ENCODE data around the gene RASGRP3.

Gene RASGRP3

DNA sequence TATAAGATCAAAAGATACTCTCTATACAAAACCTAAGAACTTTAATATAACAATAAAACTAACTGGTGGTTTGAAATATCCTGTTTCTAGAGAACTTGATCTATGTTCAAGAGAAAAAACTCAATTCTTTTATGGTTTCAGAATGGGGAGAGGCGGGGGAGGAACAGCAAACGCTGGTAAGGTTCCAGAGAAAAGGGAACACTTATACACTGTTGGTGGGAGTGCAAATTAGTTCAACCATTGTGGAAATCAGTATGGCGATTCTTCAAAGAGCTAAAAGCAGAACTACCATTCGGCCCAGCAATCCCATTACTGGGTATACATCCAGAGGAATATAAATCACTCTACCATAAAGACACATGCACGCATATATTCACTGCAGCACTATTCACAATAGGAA, 105.4 kb downstream of the RASGRP3 start:
- no peak overlapping the region for H3K9ac ChIP-seq (ENCODE audit: low read depth, low read length)
- H3K9me3 ChIP-seq (ENCODE audit: control insufficient read depth, insufficient read depth, low read length): no peaks in the 10 kb centered on the region
- peaks cover 5% of the 10 kb centered on the region; the same call in 1 of the 2 replicates for H3K36me3 ChIP-seq (ENCODE audit: insufficient read depth, low read length)
- H3K4me1 ChIP-seq (ENCODE audit: insufficient read depth, low read length): peaks cover 19% of the 10 kb centered on the region; the same call in 1 of the 2 replicates

- H3K9me3 ChIP-seq (ENCODE audit: control insufficient read depth, insufficient read depth, low read length): no peaks in the 10 kb centered on the region
- H3K9ac ChIP-seq (ENCODE audit: low read depth, low read length): no peak overlapping the region
- peaks cover 5% of the 10 kb centered on the region; the same call in 1 of the 2 replicates for H3K36me3 ChIP-seq (ENCODE audit: insufficient read depth, low read length)
- peaks cover 11% of the 10 kb centered on the region; the same call in 1 of the 2 replicates for H3K4me1 ChIP-seq (ENCODE audit: insufficient read depth, low read length)
Measured at GRCh38 chr2:33583194-33583938, 106.9 kb downstream of the RASGRP3 start.

GRCh38 chr2:33586766-33587165, 110.3 kb downstream of the RASGRP3 start:
- peaks cover 7% of the 10 kb centered on the region; the same call in 1 of the 2 replicates for H3K4me1 ChIP-seq (ENCODE audit: insufficient read depth, low read length)
- H3K36me3 ChIP-seq (ENCODE audit: insufficient read depth, low read length): peaks cover 5% of the 10 kb centered on the region; the same call in 1 of the 2 replicates
- H3K9ac ChIP-seq (ENCODE audit: low read depth, low read length): no peak overlapping the region
- no peaks in the 10 kb centered on the region for H3K9me3 ChIP-seq (ENCODE audit: control insufficient read depth, insufficient read depth, low read length)

DNA sequence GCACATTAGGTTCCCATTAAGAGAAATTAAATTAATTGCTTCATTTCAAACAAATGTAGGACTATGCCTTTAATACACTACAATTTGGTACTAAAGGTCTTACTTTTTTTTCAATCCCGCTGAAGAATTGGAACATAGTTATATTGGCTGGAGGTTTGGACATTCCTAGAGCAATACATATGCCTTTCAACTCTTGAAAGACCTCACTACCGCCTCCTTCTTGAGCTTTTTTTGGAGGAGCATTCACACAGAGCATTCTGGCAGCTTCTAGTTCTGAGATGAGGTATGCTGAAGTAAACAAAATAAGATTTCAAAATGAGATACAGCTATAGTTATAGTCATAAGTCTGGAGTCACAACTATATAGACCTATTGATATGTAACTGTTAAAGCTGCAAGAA, 111.8 kb downstream of the RASGRP3 start:
- peaks cover 7% of the 10 kb centered on the region; the same call in 1 of the 2 replicates for H3K4me1 ChIP-seq (ENCODE audit: insufficient read depth, low read length)
- H3K9me3 ChIP-seq (ENCODE audit: control insufficient read depth, insufficient read depth, low read length): no peaks in the 10 kb centered on the region
- H3K36me3 ChIP-seq (ENCODE audit: insufficient read depth, low read length): peaks cover 5% of the 10 kb centered on the region; the same call in 1 of the 2 replicates
- no peak overlapping the region for H3K9ac ChIP-seq (ENCODE audit: low read depth, low read length)

DNA sequence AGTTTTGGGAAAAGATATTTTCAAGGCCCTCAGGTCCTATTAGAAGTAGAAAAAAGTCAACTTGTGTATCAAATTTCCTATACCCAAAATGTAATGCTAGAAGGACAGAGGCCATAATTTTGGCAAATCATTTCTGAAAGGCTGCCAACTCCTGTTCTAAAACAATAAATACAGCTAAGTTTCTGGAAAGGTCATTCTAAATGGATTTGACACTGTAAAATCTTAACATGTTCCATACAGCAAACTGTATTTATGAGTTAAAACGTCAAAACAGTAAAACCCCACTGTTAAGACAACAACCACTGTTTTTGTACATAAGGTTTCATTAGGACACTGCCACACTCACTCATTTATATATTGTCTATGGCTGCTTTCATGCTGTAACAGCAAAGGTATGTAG, 113.0 kb downstream of the RASGRP3 start:
- H3K36me3 ChIP-seq (ENCODE audit: insufficient read depth, low read length): peaks cover 4% of the 10 kb centered on the region; the same call in 1 of the 2 replicates
- no peak overlapping the region for H3K9ac ChIP-seq (ENCODE audit: low read depth, low read length)
- H3K9me3 ChIP-seq (ENCODE audit: control insufficient read depth, insufficient read depth, low read length): no peaks in the 10 kb centered on the region
- peaks cover under 1% of the 10 kb centered on the region; the same call in 1 of the 2 replicates for H3K4me1 ChIP-seq (ENCODE audit: insufficient read depth, low read length)

DNA sequence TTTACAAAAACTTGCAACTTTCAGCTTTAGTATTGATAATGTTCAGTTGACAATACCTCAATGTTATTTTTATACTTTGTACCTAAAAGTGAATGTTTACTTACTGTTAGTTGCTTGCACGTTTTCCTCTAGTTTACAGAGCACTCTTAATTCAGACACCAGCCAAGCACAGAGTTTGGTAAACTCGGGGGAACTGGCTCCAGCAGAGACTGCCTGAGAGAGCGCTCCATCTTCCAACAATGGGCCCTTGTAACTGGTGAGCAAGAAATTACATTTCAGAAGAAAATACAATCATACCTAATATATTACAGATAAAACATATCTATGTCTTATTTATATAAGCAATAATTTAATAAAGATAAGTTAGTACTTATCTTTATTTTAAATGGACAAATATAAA, 118.9 kb downstream of the RASGRP3 start:
- Histone ChIP-seq H3K9ac (ENCODE audit: low read depth, low read length) (no peak overlapping the region), H3K9me3 (ENCODE audit: control insufficient read depth, insufficient read depth, low read length) (no peaks in the 10 kb centered on the region), H3K36me3 (ENCODE audit: insufficient read depth, low read length) (no peaks in the 10 kb centered on the region; the same call in 1 of the 2 replicates), H3K4me1 (ENCODE audit: insufficient read depth, low read length) (no peaks in the 10 kb centered on the region; the same call in 1 of the 2 replicates)

DNA sequence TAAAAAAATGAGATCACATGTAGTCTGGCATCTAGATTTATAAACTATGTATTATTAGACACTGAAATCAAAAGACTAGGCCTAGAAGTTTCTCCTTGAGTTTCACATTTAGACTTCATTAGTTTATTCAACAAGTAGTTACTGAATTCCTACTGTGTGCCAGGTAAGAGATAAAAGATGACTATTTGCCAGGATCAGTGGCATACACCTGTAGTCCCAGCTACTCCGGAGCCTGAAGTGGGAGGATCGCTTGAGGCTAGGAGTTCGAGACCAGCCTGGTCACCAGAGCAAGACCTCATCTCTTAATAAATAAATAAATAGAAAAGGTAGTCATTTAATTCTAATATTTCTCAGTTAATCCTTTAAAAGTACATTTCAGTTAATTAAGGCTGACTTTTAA, 120.6 kb downstream of the RASGRP3 start:
- Histone ChIP-seq H3K36me3 (ENCODE audit: insufficient read depth, low read length) (no peaks in the 10 kb centered on the region; the same call in 1 of the 2 replicates), H3K9ac (ENCODE audit: low read depth, low read length) (no peak overlapping the region), H3K9me3 (ENCODE audit: control insufficient read depth, insufficient read depth, low read length) (no peaks in the 10 kb centered on the region), H3K4me1 (ENCODE audit: insufficient read depth, low read length) (no peaks in the 10 kb centered on the region; the same call in 1 of the 2 replicates)

DNA sequence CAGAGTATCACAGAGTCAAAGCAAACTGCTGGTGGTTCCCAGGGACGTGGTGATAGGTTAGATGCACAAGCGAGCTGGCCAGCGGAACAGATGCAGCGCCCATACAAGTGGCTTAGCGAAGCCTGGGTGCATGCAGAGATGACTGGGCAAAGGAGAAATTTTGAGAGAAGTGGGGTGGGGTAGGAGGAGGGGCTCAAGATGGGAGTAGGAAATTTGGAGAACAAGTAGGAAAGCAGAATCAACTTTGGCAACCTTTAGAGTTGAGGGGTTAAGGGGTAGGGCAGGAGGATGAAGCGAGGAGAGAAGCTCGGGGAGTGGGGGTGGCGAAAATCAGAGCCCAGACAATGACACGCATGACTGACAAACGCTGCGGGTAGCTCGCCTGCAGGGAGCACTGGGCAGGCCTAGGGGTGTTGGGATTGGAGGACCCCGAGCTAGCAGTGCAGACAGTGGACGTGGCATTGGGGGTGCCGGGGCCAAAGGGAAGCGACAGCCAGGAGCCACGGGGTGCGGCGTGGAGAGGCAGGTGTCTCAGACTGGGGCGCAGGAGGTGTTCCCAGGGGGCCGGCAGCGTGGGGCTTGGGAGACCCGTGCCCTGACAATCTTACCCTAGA, 122.2 kb downstream of the RASGRP3 start:
- H3K36me3 ChIP-seq (ENCODE audit: insufficient read depth, low read length): no peaks in the 10 kb centered on the region
- H3K9me3 ChIP-seq (ENCODE audit: control insufficient read depth, insufficient read depth, low read length): no peaks in the 10 kb centered on the region
- peak overlapping the region; percentile 75 for H3K9ac ChIP-seq (ENCODE audit: low read depth, low read length)
- H3K4me1 ChIP-seq (ENCODE audit: insufficient read depth, low read length): peaks cover 9% of the 10 kb centered on the region

GRCh38 chr2:33599175-33599942, 122.9 kb downstream of the RASGRP3 start, which contains the start of gene FAM98A:
Gene FAM98A, minus strand, starts transcription at chr2:33599299. Its CDS starts 78 bp downstream, at chr2:33599221.
- H3K4me1 ChIP-seq (ENCODE audit: insufficient read depth, low read length): peaks cover 12% of the 10 kb centered on the region
- H3K9ac ChIP-seq (ENCODE audit: low read depth, low read length): peak within 1 kb of the TSS; percentile 75
- H3K36me3 ChIP-seq (ENCODE audit: insufficient read depth, low read length): no peaks in the 10 kb centered on the region

DNA sequence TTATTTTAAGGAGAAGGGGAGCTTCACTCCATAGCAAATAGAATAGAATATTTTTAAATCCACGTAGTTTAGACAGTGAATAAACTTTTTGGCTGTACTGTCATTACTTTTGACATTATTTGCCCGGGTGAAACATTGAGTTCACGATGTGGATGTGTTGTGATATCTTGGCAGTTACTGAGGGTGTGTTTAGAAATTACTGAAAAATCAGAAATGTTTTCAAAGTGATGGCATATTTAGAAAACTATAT, 123.4 kb downstream of the RASGRP3 start:
- peak overlapping the region; percentile 75 for H3K9ac ChIP-seq (ENCODE audit: low read depth, low read length)
- peaks cover 17% of the 10 kb centered on the region for H3K4me1 ChIP-seq (ENCODE audit: insufficient read depth, low read length)
- H3K9me3 ChIP-seq (ENCODE audit: control insufficient read depth, insufficient read depth, low read length): no peaks in the 10 kb centered on the region
- no peaks in the 10 kb centered on the region for H3K36me3 ChIP-seq (ENCODE audit: insufficient read depth, low read length)

More at GRCh38 chr2:33599175-33599942, 122.9 kb downstream of the RASGRP3 start, which contains the start of gene FAM98A:
- H3K9me3 ChIP-seq (ENCODE audit: control insufficient read depth, insufficient read depth, low read length): no peaks in the 10 kb centered on the region

- H3K4me1 ChIP-seq (ENCODE audit: insufficient read depth, low read length): peaks cover 26% of the 10 kb centered on the region
- no peak overlapping the region for H3K9ac ChIP-seq (ENCODE audit: low read depth, low read length)
- no peaks in the 10 kb centered on the region for H3K9me3 ChIP-seq (ENCODE audit: control insufficient read depth, insufficient read depth, low read length)
- no peaks in the 10 kb centered on the region for H3K36me3 ChIP-seq (ENCODE audit: insufficient read depth, low read length)
Measured at GRCh38 chr2:33602201-33602830, 125.9 kb downstream of the RASGRP3 start.

DNA sequence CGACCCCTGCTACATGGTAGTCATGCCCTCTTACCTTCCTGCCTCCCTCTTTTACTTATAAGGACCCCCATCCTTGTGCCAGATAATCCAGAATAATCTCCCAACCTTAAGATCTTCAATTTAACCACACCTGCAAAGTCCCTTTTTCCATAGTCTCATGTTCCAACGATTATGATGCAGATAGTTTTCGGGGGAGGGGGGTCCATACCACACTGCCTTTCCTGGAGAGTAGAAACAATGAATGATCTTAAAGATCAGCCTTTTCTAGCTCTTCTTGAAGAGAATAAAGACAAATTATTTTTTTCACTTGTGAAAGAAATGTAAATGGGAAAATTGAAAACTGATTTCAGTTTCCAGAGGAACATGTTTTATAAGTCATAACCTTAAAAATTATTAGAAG, 127.0 kb downstream of the RASGRP3 start:
- Histone ChIP-seq H3K36me3 (ENCODE audit: insufficient read depth, low read length) (no peaks in the 10 kb centered on the region), H3K9ac (ENCODE audit: low read depth, low read length) (no peak overlapping the region), H3K4me1 (ENCODE audit: insufficient read depth, low read length) (peaks cover 32% of the 10 kb centered on the region), H3K9me3 (ENCODE audit: control insufficient read depth, insufficient read depth, low read length) (no peaks in the 10 kb centered on the region)

GRCh38 chr2:33605056-33605455, 128.6 kb downstream of the RASGRP3 start:
- peaks cover 36% of the 10 kb centered on the region for H3K4me1 ChIP-seq (ENCODE audit: insufficient read depth, low read length)
- H3K9ac ChIP-seq (ENCODE audit: low read depth, low read length): no peak overlapping the region
- H3K36me3 ChIP-seq (ENCODE audit: insufficient read depth, low read length): peaks cover 3% of the 10 kb centered on the region; the same call in 1 of the 2 replicates
- H3K9me3 ChIP-seq (ENCODE audit: control insufficient read depth, insufficient read depth, low read length): peaks cover 12% of the 10 kb centered on the region

GRCh38 chr2:33606100-33606499, 129.7 kb downstream of the RASGRP3 start:
- H3K4me1 ChIP-seq (ENCODE audit: insufficient read depth, low read length): peaks cover 36% of the 10 kb centered on the region
- peaks cover 3% of the 10 kb centered on the region; the same call in 1 of the 2 replicates for H3K36me3 ChIP-seq (ENCODE audit: insufficient read depth, low read length)
- H3K9ac ChIP-seq (ENCODE audit: low read depth, low read length): no peak overlapping the region
- H3K9me3 ChIP-seq (ENCODE audit: control insufficient read depth, insufficient read depth, low read length): peaks cover 14% of the 10 kb centered on the region
